Coronary artery (tissue), 2 donors: Measurements from ENCODE around the gene CNNM1.

ENCODE experiments used
- DNase-seq: peaks from one replicate; pipeline ENCODE4 v3.0.0-alpha.2; 2017; ENCODE audit warnings: low spot score
- H3K27ac ChIP-seq, 2 donors: fragments of 200-600 bp; sonication (generic); one replicate each; pipeline ENCODE4 v1.5.1; 2016 to 2019
- H3K4me3 ChIP-seq: fragments of 200-600 bp; sonication (generic); 2 replicates; pipeline ENCODE4 v1.5.1; 2016; ENCODE audit warnings: mild to moderate bottlenecking, moderate library complexity
- CTCF ChIP-seq: fragments of 200-600 bp; sonication (generic); IDR thresholded peaks from one replicate; pipeline ENCODE4 v1.5.1; 2019; ENCODE audit warnings: antibody characterized with exemption

CNNM1 gene

GRCh38 chr10:99433378-99434020 lies 104.3 kb downstream of the CNNM1 start:
- TF ChIP-seq CTCF, result no peak
- Histone ChIP-seq H3K4me3 (no peak overlapping the region), H3K27ac (no peak overlapping the region)
- DNase-seq, result no peak

- H3K27ac ChIP-seq, result no peak overlapping the region
- no peak overlapping the region for H3K4me3 ChIP-seq
- no peak for TF ChIP-seq CTCF
- DNase-seq, result no peak
These were observed 107.0 kb downstream of the CNNM1 start for GRCh38 chr10:99435986-99436638.

GRCh38 chr10:99438890-99439289 lies 109.7 kb downstream of the CNNM1 start:
- DNase-seq, result no peak
- Histone ChIP-seq H3K27ac (no peak overlapping the region), H3K4me3 (no peak overlapping the region)
- TF ChIP-seq CTCF, result no peak

- no peak overlapping the region for H3K27ac ChIP-seq
- TF ChIP-seq CTCF, result no peak
These were observed 113.2 kb downstream of the CNNM1 start for GRCh38 chr10:99442394-99442793.

GRCh38 chr10:99443500-99443899 lies 114.3 kb downstream of the CNNM1 start:
- TF ChIP-seq CTCF, result no peak
- no peak for DNase-seq
- Histone ChIP-seq H3K27ac (no peak overlapping the region), H3K4me3 (no peak overlapping the region)

More at GRCh38 chr10:99442394-99442793, 113.2 kb downstream of the CNNM1 start:
- no peak overlapping the region for H3K4me3 ChIP-seq
- DNase-seq, result no peak
